ENCODE data around the gene TENT5A.

Gene TENT5A

DNA sequence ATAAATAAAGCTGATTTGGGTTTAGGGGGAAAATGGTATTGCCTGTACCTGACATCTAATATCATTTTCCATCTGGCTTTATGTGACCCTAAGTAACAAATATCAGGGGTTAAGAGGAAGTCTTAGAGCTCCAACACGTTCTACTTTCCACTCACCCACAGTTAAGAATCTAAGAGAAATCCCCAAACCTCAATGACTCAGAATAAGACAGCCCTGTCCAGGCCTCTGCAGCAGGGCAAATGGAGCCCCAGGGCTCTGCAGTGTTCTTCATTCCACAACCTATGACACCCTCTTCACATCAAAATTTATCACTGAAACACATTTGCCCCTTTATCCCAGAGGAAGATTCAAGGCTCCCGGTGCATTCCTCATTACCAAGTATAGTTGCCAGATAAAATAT is 20.3 kb upstream of the TENT5A start:
- no peak for DNase-seq (ENCODE audit: low read depth in 2 of 3, low spot score in 2 of 3)

- no peak for DNase-seq (ENCODE audit: low read depth in 2 of 3, low spot score in 2 of 3)
These were observed 18.6 kb upstream of the TENT5A start for GRCh38 chr6:81771097-81771496.

DNA sequence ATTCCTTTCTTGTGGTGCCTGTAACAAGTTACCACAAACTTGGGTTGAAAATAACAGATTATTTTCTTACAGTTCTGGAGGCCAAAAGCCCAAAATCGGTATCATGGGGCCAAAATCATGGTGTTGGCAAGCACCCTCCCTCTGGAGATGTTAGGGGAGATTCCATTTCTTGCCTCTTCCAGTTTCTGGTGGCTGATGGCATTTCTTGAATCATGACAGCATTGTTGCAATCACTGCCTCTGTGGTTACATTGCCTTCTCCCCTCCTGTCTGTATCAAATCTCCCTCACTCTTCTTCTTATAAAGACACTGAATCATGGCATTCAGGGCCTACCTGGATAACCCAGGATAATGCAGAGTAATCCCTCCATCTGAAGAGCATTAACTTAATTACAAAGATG is 17.9 kb upstream of the TENT5A start:
- no peak for DNase-seq (ENCODE audit: low read depth in 2 of 3, low spot score in 2 of 3)

DNA sequence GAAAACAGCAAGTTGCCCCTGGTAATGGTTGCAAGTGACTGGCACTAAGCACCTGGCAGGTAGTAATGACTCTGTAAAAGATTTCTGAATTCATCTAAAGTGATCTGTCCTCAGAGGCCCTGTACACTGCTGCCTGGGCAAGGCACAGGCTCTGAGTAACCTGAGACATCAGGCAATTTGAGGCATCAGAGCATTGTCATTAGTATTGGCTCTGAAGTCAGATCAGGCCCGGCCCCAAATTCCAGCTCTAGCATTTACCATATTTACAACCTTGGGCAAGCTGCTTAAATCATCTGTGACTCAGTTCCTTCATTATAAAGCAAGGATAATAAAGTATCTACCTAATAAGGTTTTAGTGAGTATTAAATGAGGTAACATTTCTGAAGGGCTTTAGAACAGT is 17.3 kb upstream of the TENT5A start:
- DNase-seq (ENCODE audit: low read depth in 2 of 3, low spot score in 2 of 3), result no peak

- DNase-seq (ENCODE audit: low read depth in 2 of 3, low spot score in 2 of 3), result no peak
These were observed 15.9 kb upstream of the TENT5A start for GRCh38 chr6:81768150-81768942.

GRCh38 chr6:81767163-81767891 is 14.8 kb upstream of the TENT5A start:
- no peak for DNase-seq (ENCODE audit: low read depth in 2 of 3, low spot score in 2 of 3)

GRCh38 chr6:81766482-81767069 is 14.1 kb upstream of the TENT5A start:
- DNase-seq (ENCODE audit: low read depth in 2 of 3, low spot score in 2 of 3), result no peak

DNA sequence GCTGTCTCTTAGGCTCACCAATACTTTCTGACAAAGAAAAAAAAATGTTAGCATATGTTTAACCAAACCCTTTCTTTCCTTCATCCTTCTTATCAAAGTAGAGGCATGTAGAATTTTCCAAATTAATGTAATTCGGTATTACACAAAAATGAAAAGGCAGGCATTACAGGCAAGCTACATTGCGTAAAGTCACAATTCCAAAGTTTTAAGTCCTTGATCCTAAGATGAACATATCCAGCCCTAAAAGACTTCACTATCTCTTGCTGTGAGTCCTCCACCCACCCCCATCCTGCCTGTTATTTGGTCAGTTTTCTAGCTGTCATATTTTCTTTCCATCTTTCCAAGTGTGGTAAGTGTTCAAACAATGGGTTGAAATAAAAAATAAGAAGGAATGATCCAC is 12.1 kb upstream of the TENT5A start:
- DNase-seq (ENCODE audit: low read depth in 2 of 3, low spot score in 2 of 3), result no peak

DNA sequence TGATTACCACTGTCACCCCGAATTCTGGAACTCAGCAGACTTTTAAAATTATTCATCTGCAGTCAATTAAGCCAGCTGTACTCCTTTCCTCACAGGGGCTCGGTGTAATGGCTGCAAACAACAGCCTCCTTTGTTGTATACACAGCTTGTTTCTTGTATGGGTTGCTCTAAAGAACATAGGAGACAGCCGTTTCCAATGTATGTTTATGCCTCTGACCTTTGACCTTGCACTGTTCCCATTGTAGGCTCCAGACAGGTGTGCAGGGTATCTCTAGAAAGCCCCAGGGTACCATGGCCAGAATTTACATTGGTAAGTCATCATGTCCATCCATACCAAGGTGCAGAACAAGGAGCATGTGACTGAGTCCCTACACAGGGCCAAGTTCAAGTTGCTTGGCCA is 11.5 kb upstream of the TENT5A start:
- no peak for DNase-seq (ENCODE audit: low read depth in 2 of 3, low spot score in 2 of 3)

DNA sequence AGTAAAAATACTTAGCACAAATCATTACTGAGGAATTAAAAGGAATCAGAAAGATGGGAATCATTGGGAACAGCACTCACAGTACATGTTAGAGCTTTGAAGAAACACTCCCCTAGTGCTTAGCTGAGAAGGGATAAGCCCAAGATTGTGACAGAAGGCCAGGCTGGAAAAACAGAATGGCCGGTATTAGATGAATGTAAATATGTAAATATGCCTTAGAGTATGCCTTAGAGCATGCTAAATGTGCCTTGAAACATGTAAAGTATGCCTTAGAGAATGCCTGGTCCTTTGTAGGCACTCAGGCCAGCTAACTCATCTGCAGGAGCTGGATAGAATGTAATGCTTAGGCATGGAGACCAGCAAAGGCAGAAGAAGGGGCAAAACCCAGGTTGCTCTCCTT is 10.6 kb upstream of the TENT5A start:
- DNase-seq (ENCODE audit: low read depth in 2 of 3, low spot score in 2 of 3), result no peak

- no peak for DNase-seq (ENCODE audit: low read depth in 2 of 3, low spot score in 2 of 3)
These were observed 10.1 kb upstream of the TENT5A start for GRCh38 chr6:81762606-81763005.

DNA sequence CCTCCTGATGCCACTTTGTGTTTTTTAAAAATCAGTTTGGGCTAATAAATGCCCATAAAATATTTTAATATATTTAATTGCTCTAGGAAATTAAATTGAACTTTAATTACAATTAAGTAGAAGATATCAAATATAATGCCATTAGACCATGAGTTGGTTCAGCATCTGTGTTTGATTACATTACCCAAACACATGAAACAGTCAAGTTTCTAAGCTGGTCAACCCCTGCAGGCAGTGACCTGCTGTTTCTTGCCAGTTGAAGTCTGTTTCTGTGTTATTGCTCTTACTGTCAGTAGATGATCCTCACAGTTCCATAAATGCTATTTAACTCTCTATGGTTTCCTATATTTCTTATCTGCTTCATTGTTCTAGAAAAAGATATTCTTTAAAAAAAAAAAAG is 9.7 kb upstream of the TENT5A start:
- no peak for DNase-seq (ENCODE audit: low read depth in 2 of 3, low spot score in 2 of 3)

GRCh38 chr6:81761197-81761596 is 8.7 kb upstream of the TENT5A start:
- DNase-seq (ENCODE audit: low read depth in 2 of 3, low spot score in 2 of 3), result no peak

- no peak for DNase-seq (ENCODE audit: low read depth in 2 of 3, low spot score in 2 of 3)
These were observed 7.3 kb upstream of the TENT5A start for GRCh38 chr6:81759782-81760181.

DNA sequence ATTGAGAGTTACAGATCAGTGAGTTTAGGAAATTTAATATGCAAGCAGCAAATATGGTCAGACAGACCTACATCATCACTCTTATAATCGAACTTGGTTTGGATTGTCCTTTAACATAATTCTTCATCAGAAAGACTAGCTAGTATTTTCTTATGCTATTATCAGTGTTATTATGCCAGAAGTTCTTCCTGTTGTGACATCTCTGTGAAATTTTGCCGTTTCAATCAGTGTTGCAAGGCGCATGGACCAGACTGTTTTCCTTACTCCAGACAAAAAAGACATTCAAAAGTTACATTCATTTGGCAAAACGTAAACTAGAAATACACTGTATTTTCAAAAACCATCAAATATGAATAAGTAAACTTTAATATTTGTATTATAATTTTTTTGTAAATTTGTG is 5.7 kb upstream of the TENT5A start:
- DNase-seq (ENCODE audit: low read depth in 2 of 3, low spot score in 2 of 3), result no peak

DNA sequence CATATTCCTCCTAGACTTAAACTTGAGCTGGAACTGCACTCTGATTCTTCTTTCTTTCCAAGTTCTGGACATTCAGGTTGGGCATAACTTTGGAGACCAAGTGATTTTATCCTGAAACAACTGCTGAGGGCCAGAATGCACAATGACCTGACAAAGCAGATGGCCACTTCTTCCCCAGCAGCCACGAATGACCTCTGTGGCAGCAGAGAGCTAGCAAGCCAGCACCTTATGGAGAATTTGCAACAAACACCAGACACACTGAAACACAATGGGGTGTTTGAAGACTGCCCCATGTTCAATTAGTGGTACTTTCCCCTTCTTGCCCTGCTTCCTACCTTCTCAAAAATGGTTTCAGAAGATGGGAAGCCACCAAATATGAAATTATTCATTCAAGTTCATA is 4.2 kb upstream of the TENT5A start:
- no peak for DNase-seq (ENCODE audit: low read depth in 2 of 3, low spot score in 2 of 3)

DNA sequence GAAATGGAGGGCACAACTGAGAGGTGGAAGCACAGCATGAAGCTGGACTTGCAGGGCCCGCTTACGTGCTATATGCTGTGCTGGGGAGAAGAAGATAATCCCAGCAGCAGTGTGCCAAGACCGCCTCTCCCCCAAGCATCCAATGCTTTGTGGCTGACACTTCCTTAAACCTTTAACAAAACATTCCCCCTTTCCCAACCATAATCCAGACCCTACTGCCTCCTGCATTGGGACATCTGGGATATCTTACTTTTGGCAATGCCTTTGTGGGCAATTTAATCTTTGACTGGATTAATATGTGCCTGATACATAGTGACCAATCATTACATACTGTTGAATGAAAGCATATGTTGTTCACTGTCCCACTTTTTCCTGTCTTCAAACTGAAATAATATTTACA is 3.1 kb upstream of the TENT5A start:
- no peak for DNase-seq (ENCODE audit: low read depth in 2 of 3, low spot score in 2 of 3)

DNA sequence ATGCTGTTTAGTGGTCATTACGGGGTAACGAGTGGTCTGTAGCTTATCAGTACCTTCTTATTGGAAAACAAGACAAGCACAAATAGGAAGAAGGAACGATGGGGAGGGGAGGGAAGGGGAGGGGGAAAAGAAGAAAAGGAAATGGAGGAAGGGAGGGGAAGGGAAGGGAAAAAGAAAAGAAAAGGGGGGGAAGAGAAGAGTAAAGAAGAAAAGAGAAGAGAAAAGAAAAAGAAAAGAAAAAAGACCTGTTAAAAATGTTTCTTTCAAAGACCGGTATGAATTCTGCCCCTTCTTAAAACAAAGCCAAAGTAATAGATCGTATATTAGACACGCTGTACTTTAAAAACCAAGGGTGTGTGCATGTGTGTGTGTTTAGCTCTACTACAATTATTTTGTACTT is 2.4 kb upstream of the TENT5A start:
- no peak for DNase-seq (ENCODE audit: low read depth in 2 of 3, low spot score in 2 of 3)

GRCh38 chr6:81753711-81754577 is 1.5 kb upstream of the TENT5A start:
- peak; percentile 52 to 59 (median 55) for DNase-seq (ENCODE audit: low read depth in 2 of 3, low spot score in 2 of 3)

- DNase-seq (ENCODE audit: low read depth in 2 of 3, low spot score in 2 of 3), result peak in 1 of 3 experiments; percentile 42
These were observed 635 bp upstream of the TENT5A start for GRCh38 chr6:81752921-81753710.
